ENCODE results near the gene SPNS3. TPM values are rescaled to one million over a fixed set of nuclear protein-coding genes. Genes with fewer than 3 reads are reported as not detected.

The SPNS3 gene
- polyA plus RNA-seq, 1 donor (not counting 4 experiments of a cell fraction or from before 2014, with no cell fraction given): not detected

- Histone ChIP-seq H3K79me2 (ENCODE audit: control insufficient read depth, insufficient read depth, low read length) (no peaks in the 10 kb centered on the region), H2AFZ (ENCODE audit: control insufficient read depth, low read length) (no peak overlapping the region), H3K4me1 (ENCODE audit: control insufficient read depth, extremely low read depth, insufficient read depth, low read length) (no peaks in the 10 kb centered on the region), H3K4me3 (ENCODE audit: control insufficient read depth in 2 of 3, extremely low read depth in 1 of 3, insufficient read depth in 2 of 3, low read depth in 1 of 3, low read length in 3 of 3) (no peak overlapping the region), H3K27ac (ENCODE audit: control insufficient read depth, insufficient read depth, low read length) (no peak overlapping the region), H3K9me3 (ENCODE audit: control insufficient read depth, low read depth, low read length) (no peaks in the 10 kb centered on the region), H3K27me3 (ENCODE audit: control insufficient read depth, extremely low read depth, insufficient read depth, low read length) (peaks cover 11% of the 10 kb centered on the region), H3K36me3 (ENCODE audit: control insufficient read depth in 2 of 2, extremely low read depth in 1 of 2, insufficient read depth in 2 of 2, low read length in 2 of 2) (no peaks in the 10 kb centered on the region), H3K9me1 (ENCODE audit: control insufficient read depth, extremely low read depth, insufficient read depth, low read length) (no peaks in the 10 kb centered on the region), H4K20me1 (ENCODE audit: control insufficient read depth, extremely low read depth, insufficient read depth, low read length) (no peaks in the 10 kb centered on the region), H3K9ac (ENCODE audit: control insufficient read depth, extremely low read depth, insufficient read depth, low read length) (no peak overlapping the region), H3K4me2 (ENCODE audit: control insufficient read depth, extremely low read depth, insufficient read depth, low read depth, low read length) (no peak overlapping the region)
- FAIRE-seq (no peak), DNase-seq (ENCODE audit: low read depth, low spot score) (no peak)
- TF ChIP-seq CTCF (optimal IDR thresholded peaks at IDR 0.05 in 1 of 3, IDR thresholded peaks at IDR 0.05 in 1 of 3, conservative IDR thresholded peaks at IDR 0.05 in 1 of 3; ENCODE audit: extremely low read depth in 1 of 3, insufficient read depth in 2 of 3, low read length in 3 of 3): no peak
- no peak for TF ChIP-seq EZH2 (IDR thresholded peaks at IDR 0.05; ENCODE audit: low read length)
- dilution Hi-C loops (cut with MboI; ENCODE audit: extremely low pct_ligation_motif_present, low sequenced_read_pairs): no loop called here
Observed at GRCh38 chr17:4448197-4448980, 14.6 kb downstream of the SPNS3 start.

- no peak overlapping the region for H3K4me2 ChIP-seq (ENCODE audit: control insufficient read depth, extremely low read depth, insufficient read depth, low read depth, low read length)
- H2AFZ ChIP-seq (ENCODE audit: control insufficient read depth, low read length): no peak overlapping the region
- no peaks in the 10 kb centered on the region for H3K79me2 ChIP-seq (ENCODE audit: control insufficient read depth, insufficient read depth, low read length)
- no peak overlapping the region for H3K4me3 ChIP-seq (ENCODE audit: control insufficient read depth in 2 of 3, extremely low read depth in 1 of 3, insufficient read depth in 2 of 3, low read depth in 1 of 3, low read length in 3 of 3)
- H3K4me1 ChIP-seq (ENCODE audit: control insufficient read depth, extremely low read depth, insufficient read depth, low read length): no peaks in the 10 kb centered on the region
- no peaks in the 10 kb centered on the region for H4K20me1 ChIP-seq (ENCODE audit: control insufficient read depth, extremely low read depth, insufficient read depth, low read length)
- peaks cover 11% of the 10 kb centered on the region for H3K27me3 ChIP-seq (ENCODE audit: control insufficient read depth, extremely low read depth, insufficient read depth, low read length)
- TF ChIP-seq EZH2 (IDR thresholded peaks at IDR 0.05; ENCODE audit: low read length) (no peak), CTCF (optimal IDR thresholded peaks at IDR 0.05 in 1 of 3, IDR thresholded peaks at IDR 0.05 in 1 of 3, conservative IDR thresholded peaks at IDR 0.05 in 1 of 3; ENCODE audit: extremely low read depth in 1 of 3, insufficient read depth in 2 of 3, low read length in 3 of 3) (no peak)
- H3K9me1 ChIP-seq (ENCODE audit: control insufficient read depth, extremely low read depth, insufficient read depth, low read length): no peaks in the 10 kb centered on the region
- FAIRE-seq: no peak
- dilution Hi-C loops (cut with MboI; ENCODE audit: extremely low pct_ligation_motif_present, low sequenced_read_pairs): no loop called here
- H3K9ac ChIP-seq (ENCODE audit: control insufficient read depth, extremely low read depth, insufficient read depth, low read length): no peak overlapping the region
- DNase-seq (ENCODE audit: low read depth, low spot score): no peak
- H3K27ac ChIP-seq (ENCODE audit: control insufficient read depth, insufficient read depth, low read length): no peak overlapping the region
- no peaks in the 10 kb centered on the region for H3K36me3 ChIP-seq (ENCODE audit: control insufficient read depth in 2 of 2, extremely low read depth in 1 of 2, insufficient read depth in 2 of 2, low read length in 2 of 2)
- H3K9me3 ChIP-seq (ENCODE audit: control insufficient read depth, low read depth, low read length): no peaks in the 10 kb centered on the region
Observed at GRCh38 chr17:4449736-4450135, 16.0 kb downstream of the SPNS3 start.
